BE2C (cell line): Measurements from ENCODE around the gene DDX54.

Experiments
- DNase-seq: peaks from one replicate; pipeline ENCODE4 v3.0.0-alpha.2; 2020
- H3K27me3 ChIP-seq: fragments of 250-450 bp; sonication (Bioruptor Pico); 2 replicates; pipeline ENCODE4 v1.5.1; 2020; ENCODE audit warnings: mild to moderate bottlenecking
- H3K36me3 ChIP-seq: fragments of 250-450 bp; sonication (Bioruptor Pico); 2 replicates; pipeline ENCODE4 v1.5.1; 2020; ENCODE audit warnings: mild to moderate bottlenecking
- H3K4me1 ChIP-seq: fragments of 250-450 bp; sonication (Bioruptor Pico); 2 replicates; pipeline ENCODE4 v1.5.1; 2020
- H3K4me3 ChIP-seq: 2 replicates; pipeline ENCODE4 v1.5.1; 2011; ENCODE audit warnings: low read depth, low read length
- H3K9me3 ChIP-seq: fragments of 250-450 bp; sonication (Bioruptor Pico); 2 replicates; pipeline ENCODE4 v1.5.1; 2020
- TF ChIP-seq, protein P1 (sequence below): IDR thresholded peaks from 2 replicates; pipeline ENCODE4 v1.5.1; 2012; ENCODE audit warnings: mild to moderate bottlenecking, low read depth, low read length

The DDX54 gene

DNA sequence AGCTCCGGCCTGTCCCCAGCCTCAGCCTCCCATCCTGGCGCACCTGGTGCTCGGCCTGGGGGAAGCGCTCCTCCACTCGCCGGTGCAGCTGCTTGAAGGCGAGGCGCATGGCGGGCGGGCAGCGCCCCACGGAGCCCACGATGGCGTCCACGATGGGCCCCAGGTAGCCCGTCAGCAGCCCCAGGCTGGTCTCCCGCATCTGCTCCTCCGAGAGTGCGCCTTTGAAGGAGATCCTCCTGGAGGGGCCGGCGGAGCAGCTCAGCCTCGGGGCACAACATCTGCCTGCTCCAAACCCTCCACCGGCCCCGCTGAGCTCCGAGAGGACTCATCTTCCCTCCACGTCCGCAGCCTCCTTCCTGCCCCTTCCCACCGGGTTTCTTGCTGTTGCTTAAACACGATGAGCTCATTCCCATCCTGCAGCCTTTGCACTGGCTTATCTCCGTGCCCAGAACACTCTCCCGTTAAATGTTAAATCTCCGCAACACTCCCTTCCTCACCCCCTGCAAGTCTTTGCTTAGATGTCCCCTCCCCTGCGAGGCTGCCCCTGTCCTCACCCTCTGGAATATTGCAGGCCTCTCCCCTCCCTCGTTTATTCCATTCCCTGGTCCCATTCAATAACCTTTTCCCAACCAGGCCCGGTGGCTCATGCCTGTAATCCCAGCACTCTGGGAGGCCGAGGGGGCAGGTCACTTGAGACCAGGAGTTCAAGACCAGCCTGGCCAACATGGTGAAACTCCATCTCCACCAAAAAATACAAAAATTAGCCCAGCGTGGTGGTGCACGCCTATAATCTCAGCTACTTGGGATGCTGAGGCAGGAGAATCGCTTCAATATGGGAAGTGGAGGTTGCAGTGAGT is 73.0 kb downstream of the DDX54 start:
- H3K4me3 ChIP-seq: no peak overlapping the region
- TF ChIP-seq, protein P1, sequence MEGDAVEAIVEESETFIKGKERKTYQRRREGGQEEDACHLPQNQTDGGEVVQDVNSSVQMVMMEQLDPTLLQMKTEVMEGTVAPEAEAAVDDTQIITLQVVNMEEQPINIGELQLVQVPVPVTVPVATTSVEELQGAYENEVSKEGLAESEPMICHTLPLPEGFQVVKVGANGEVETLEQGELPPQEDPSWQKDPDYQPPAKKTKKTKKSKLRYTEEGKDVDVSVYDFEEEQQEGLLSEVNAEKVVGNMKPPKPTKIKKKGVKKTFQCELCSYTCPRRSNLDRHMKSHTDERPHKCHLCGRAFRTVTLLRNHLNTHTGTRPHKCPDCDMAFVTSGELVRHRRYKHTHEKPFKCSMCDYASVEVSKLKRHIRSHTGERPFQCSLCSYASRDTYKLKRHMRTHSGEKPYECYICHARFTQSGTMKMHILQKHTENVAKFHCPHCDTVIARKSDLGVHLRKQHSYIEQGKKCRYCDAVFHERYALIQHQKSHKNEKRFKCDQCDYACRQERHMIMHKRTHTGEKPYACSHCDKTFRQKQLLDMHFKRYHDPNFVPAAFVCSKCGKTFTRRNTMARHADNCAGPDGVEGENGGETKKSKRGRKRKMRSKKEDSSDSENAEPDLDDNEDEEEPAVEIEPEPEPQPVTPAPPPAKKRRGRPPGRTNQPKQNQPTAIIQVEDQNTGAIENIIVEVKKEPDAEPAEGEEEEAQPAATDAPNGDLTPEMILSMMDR: no peak
- no peaks in the 10 kb centered on the region for H3K9me3 ChIP-seq
- no peaks in the 10 kb centered on the region for H3K4me1 ChIP-seq
- no peak for DNase-seq
- H3K36me3 ChIP-seq: no peaks in the 10 kb centered on the region
- no peaks in the 10 kb centered on the region for H3K27me3 ChIP-seq

DNA sequence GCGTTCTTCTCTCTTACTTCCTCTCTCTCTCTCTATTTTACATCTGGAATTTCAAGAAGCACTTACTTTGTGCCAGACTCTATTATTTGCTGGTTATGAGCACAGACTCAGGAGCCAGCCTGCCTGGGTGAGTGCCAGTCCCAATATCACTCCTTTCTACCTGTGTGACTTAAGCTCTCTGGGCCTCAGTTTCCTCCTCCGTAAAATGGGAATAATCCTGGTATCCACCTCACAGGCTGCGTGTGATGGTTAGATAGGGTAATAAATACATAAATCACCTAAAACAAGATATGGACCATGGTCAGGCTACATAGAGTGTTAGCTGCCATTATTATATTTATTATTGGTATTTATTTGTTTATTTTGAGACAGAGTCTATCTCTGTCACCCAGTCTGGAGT is 74.0 kb downstream of the DDX54 start:
- TF ChIP-seq, protein P1: no peak

DNA sequence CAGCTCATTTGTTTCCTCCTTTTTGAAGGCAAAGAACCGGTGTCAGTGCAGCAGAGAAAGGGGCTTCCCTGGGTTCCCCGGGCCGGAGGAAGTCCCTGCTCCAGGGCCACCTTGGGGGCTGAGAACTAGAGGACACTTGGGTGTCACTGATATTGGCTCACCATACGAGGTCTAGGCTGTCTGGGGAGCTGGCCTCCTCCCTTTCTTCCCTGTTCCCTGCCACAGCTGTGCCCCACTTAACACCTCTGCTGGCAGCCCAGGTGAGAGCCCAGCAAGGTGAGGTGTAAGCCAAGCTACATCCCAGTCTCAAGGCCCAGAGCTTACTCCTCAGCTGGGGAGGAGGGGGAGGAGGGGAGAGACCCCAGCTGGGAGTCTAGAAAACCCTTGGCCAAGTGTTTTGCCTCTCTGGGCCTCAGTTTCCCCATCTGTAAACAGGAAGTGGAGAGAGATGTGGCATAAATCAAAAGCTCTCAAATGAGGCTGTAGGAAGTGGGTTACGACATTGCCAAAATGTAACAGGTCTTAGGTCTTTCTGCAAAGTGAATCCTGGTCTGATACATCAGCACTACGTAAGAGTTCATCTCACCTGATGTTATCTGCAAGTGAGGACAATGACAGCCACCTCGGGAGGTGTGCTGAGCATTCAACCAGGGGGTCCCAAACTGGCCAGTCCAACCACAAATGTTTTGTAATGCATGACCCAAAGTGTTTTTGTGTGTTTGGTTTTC is 75.2 kb downstream of the DDX54 start:
- TF ChIP-seq, protein P1: no peak
- Histone ChIP-seq H3K27me3 (no peaks in the 10 kb centered on the region), H3K4me3 (no peak overlapping the region), H3K4me1 (no peaks in the 10 kb centered on the region), H3K36me3 (no peaks in the 10 kb centered on the region), H3K9me3 (no peaks in the 10 kb centered on the region)
- no peak for DNase-seq

More for the DNA sequence above, 74.0 kb downstream of the DDX54 start:
- Histone ChIP-seq H3K9me3 (no peaks in the 10 kb centered on the region), H3K4me3 (no peak overlapping the region), H3K27me3 (no peaks in the 10 kb centered on the region), H3K4me1 (no peaks in the 10 kb centered on the region), H3K36me3 (no peaks in the 10 kb centered on the region)
- DNase-seq: no peak

DNA sequence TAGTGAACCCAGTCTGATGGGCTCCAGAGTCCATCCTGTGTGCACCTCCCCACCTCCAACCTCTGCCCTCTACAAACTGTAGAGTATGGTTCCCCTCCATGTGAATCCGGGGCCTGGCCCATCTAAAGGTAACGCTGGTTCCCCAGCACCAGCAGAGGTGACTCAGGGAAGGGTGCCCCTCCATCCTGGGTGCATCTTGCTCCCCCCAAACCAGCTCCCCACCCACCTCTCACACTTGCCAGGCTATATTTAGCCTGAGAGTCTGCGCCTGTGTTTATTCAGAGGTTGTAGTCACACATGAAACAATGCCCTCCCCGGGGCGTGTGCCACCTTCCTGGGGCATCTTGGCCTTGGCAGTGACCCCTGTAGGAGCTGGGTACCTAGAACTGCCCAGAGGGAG is 75.9 kb downstream of the DDX54 start:
- Histone ChIP-seq H3K4me1 (no peaks in the 10 kb centered on the region), H3K9me3 (no peaks in the 10 kb centered on the region), H3K36me3 (no peaks in the 10 kb centered on the region), H3K4me3 (no peak overlapping the region), H3K27me3 (no peaks in the 10 kb centered on the region)
- TF ChIP-seq, protein P1: no peak
- DNase-seq: no peak

DNA sequence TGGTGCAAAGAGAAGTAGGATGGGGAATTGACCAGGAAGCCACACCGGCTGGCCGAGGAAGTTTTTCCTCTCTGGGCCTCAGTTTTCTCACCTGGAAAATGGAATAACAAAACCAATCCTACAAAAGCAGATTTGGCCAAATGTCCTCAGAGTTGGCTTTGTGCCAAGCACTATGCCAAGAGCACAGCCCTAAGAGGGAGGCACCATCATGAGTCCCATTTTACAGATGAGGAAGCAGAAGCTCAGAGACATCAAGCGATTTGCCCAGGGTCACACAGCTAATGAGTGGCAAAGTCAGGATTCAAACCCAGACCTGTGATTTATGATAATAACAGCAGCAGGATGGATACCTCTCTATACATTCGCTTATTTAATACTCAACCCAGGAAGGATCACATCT is 77.0 kb downstream of the DDX54 start:
- Histone ChIP-seq H3K4me3 (no peak overlapping the region), H3K4me1 (no peaks in the 10 kb centered on the region), H3K9me3 (no peaks in the 10 kb centered on the region), H3K36me3 (no peaks in the 10 kb centered on the region), H3K27me3 (no peaks in the 10 kb centered on the region)
- TF ChIP-seq, protein P1: no peak
- no peak for DNase-seq
